ENCODE measurements around the gene LCE2D.

GRCh38 chr1:152621993-152622392 lies 41.2 kb upstream of the LCE2D start:
- TF ChIP-seq CTCF (conservative IDR thresholded peaks at IDR 0.05; ENCODE audit: low read depth, low read length) (no peak), RAD21 (IDR thresholded peaks at IDR 0.05; ENCODE audit: low read length) (no peak), POLR2A (IDR thresholded peaks at IDR 0.05; ENCODE audit: low read depth, low read length) (no peak), BHLHE40 (IDR thresholded peaks at IDR 0.05; ENCODE audit: low read depth, low read length) (no peak), MAZ (IDR thresholded peaks at IDR 0.05; ENCODE audit: borderline replicate concordance, low read depth, low read length) (no peak), ELK1 (IDR thresholded peaks at IDR 0.05; ENCODE audit: borderline replicate concordance, low read depth, low read length) (no peak), MXI1 (IDR thresholded peaks at IDR 0.05; ENCODE audit: borderline replicate concordance, low read depth, low read length) (no peak), SMC3 (IDR thresholded peaks at IDR 0.05; ENCODE audit: low read depth, low read length) (no peak), RCOR1 (IDR thresholded peaks at IDR 0.05; ENCODE audit: insufficient replicate concordance, low read length) (no peak), RFX5 (IDR thresholded peaks at IDR 0.05; ENCODE audit: low read depth, low read length) (no peak), MAFK (IDR thresholded peaks at IDR 0.05; ENCODE audit: low read depth, low read length) (no peak), CEBPB (IDR thresholded peaks at IDR 0.05; ENCODE audit: low read depth, low read length) (no peak), CHD1 (IDR thresholded peaks at IDR 0.05; ENCODE audit: low read depth, low read length) (no peak)
- TF ChIP-seq, protein P1, sequence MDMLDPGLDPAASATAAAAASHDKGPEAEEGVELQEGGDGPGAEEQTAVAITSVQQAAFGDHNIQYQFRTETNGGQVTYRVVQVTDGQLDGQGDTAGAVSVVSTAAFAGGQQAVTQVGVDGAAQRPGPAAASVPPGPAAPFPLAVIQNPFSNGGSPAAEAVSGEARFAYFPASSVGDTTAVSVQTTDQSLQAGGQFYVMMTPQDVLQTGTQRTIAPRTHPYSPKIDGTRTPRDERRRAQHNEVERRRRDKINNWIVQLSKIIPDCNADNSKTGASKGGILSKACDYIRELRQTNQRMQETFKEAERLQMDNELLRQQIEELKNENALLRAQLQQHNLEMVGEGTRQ (IDR thresholded peaks at IDR 0.05; ENCODE audit: low read depth, low read length): no peak
